GM13977 (cell line): ENCODE measurements around the gene NDE1.

Experiments
- DNase-seq: peaks from one replicate; pipeline ENCODE4 v3.0.0; 2012; ENCODE audit warnings: low spot score
- in situ Hi-C: fragments of 300-500 bp; cut with MboI; formaldehyde crosslinking; loops from one replicate; pipeline ENCODE4 v1.12.0; 2022; ENCODE audit warnings: low sequenced_read_pairs, low pct_unique_long_range_greater_than_20kb, mixed read lengths, inconsistent platforms; ENCODE audit not compliant: unreplicated experiment
- TF ChIP-seq, protein P1 (sequence below): IDR thresholded peaks from 2 replicates; pipeline ENCODE4 v1.5.1; 2012; ENCODE audit warnings: mild to moderate bottlenecking, control low read depth; ENCODE audit not compliant: insufficient read depth; ENCODE audit errors: extremely low read depth, missing control alignments

The NDE1 gene

DNA sequence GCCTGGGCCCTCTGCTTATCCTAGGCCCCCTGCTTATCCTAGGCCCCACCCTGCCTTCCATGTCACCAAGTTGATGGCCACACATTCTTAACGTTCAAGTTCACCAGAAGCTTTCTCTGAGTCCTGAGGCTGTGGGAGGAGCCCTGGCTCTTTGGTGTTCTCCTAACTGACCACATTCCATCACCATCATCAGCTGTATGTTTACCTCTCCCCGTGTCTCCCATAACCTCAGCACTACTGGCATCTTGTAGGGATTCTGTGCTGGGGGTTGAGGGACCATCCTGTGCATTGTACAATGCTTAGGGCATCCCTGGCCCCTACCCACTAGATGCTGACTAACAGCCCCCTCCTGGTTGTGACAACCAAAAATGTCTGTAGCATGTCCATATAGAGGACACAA lies 99.3 kb downstream of the NDE1 start:
- TF ChIP-seq, protein P1, sequence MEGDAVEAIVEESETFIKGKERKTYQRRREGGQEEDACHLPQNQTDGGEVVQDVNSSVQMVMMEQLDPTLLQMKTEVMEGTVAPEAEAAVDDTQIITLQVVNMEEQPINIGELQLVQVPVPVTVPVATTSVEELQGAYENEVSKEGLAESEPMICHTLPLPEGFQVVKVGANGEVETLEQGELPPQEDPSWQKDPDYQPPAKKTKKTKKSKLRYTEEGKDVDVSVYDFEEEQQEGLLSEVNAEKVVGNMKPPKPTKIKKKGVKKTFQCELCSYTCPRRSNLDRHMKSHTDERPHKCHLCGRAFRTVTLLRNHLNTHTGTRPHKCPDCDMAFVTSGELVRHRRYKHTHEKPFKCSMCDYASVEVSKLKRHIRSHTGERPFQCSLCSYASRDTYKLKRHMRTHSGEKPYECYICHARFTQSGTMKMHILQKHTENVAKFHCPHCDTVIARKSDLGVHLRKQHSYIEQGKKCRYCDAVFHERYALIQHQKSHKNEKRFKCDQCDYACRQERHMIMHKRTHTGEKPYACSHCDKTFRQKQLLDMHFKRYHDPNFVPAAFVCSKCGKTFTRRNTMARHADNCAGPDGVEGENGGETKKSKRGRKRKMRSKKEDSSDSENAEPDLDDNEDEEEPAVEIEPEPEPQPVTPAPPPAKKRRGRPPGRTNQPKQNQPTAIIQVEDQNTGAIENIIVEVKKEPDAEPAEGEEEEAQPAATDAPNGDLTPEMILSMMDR = no peak
- no peak for DNase-seq
- in situ Hi-C loops = no loop called here

DNA sequence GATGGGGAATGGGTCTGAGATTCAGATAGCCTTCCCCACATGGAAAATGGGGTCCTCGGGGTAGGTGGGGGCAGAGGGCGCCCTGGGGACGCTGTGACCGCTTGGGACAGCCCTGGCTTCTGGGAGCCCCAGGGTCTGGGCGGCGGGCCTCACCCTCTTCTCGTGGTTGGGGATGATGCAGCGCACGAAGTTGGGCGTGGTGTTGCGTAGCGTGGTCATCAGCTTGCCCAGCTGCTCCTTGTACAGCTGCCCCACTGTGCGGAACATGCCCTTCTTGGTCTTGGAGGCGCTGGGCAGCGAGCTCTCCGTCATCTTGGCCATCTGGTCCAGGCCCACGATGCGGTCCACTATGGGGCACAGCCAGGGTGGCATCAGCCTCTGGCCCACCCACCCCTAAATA lies 99.9 kb downstream of the NDE1 start:
- TF ChIP-seq, protein P1 = no peak
- no peak for DNase-seq
- in situ Hi-C loops = no loop called here

DNA sequence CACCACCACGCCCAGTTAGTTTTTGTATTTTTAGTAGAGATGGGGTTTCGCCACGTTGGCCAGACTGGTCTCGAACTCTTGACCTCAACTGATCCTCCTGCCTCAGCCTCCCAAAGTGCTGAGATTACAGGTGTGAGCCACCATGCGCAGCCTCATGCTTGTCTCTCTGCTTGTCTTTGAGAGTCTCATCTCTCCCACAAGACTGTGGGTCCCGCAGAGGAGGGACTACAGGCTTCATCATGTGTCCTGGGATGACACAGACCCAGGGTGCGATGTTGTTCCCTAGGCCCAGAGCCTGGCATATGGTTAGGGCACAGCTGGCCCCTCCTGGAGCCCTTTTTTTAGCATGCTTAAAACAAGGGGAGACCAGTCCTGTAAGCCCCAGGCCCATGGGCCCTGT lies 101.9 kb downstream of the NDE1 start:
- in situ Hi-C loops = no loop called here
- no peak for DNase-seq
- TF ChIP-seq, protein P1 = no peak

DNA sequence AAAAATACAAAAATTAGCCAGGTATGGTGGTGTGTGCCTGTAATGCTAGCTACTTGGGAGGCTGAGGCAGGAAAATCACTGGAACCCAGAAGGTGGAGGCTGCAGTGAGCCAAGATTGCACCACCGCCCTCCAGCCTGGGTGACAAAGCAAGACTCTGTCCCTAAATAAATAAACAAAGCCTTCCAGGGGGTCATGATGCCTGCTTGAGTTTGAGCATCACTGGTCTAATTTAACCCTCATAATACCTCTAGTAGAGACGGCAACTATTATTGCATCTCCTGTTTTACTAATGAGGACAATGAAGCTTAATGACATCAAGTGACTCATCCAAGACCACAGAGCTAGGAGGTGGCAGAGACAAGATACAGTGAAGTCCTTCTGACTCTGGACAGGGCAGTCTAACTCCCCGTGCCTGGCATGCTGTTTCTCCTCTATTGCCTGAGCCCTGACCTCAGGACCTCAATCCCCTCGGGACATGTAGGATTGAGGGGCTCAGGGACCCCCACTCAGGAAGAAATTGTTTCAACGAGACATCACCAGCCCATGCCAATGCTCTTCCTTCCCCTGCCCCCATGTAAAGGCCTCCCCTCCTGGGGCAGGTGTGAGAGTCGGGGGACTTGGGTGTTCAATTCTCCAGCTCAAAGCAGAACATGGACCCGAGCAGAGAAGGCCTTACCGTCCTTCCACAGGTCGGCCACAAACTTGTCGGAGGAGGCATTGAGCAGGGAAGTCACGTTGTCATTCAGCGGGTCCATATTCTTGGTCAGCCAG lies 102.9 kb downstream of the NDE1 start:
- in situ Hi-C loops = no loop called here

DNA sequence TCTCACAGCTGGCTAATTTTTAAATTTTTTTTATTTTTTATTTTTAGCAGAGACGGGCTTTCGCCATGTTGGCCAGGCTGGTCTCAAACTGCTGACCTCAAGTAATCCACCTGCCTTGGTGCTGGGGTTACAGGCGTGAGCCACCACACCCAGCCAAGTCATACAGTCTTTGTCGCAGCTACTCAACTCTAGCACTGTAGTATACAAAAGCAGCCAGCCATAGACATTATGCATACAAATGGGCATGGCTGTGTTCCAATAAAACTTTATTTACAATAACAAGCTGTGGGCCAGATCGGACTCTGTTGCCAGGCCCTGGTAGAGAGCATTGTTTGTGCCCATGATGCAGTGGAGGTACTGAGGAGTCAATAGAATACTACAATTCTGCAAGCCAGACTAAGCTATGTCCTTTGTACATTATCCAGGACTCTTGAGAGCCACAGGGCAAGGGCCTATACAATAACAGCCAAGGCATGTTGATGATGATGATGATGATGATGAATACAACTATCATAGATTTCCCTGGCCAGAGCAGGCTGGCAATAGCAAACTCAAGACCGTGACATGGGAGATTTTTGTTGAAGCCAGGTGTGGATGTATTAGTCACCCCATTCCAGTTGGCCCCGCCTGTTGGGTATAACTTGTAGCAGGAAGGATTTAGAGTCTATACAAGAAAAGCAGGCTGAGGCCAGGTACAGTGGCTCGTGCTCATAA lies 104.9 kb downstream of the NDE1 start:
- DNase-seq = no peak
- in situ Hi-C loops = no loop called here
- TF ChIP-seq, protein P1 = no peak

More for the DNA sequence above, 102.9 kb downstream of the NDE1 start:
- DNase-seq = no peak
- TF ChIP-seq, protein P1 = no peak

DNA sequence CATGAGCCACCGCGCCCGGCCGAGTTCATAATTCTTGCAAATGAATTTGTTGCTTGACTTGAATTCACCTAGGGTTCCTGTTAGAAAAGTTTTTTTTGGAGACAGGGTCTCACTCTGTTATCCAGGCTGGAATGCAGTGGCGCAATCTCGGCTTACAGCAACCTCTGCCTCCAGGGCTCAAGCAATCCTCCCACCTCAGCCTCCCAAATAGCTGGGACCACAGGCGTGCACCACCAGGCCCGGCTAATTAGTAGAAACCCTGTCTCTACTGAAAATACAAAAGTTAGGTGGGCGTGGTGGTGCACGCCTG lies 107.0 kb downstream of the NDE1 start:
- no peak for DNase-seq
- in situ Hi-C loops = no loop called here
- TF ChIP-seq, protein P1 = no peak
